SK-N-SH (cell line): ENCODE data around the gene XKR7. TPM values are rescaled to one million over a fixed set of nuclear protein-coding genes. Genes with fewer than 3 reads are reported as not detected.

Experiments
- CTCF ChIA-PET: fragments of 300-600, 350-600 bp; formaldehyde crosslinking; extraction: SDS; loops from one replicate; lab custom pipeline; 2021; lab: Yijun Ruan, JAX
- POLR2A ChIA-PET: fragments of 350-600 bp; sonication (Branson Sonifier 250); formaldehyde crosslinking; extraction: SDS; loops from one replicate; lab custom pipeline; 2020; ENCODE audit warnings: antibody characterized with exemption, inconsistent platforms; lab: Yijun Ruan, JAX
- DNase-seq: peaks from one replicate; pipeline ENCODE4 v3.0.0; 2012
- H2AFZ ChIP-seq: fragments of 200-600 bp; sonication (generic); 2 replicates; pipeline ENCODE4 v1.8.1; 2016; ENCODE audit warnings: antibody characterized with exemption, mild to moderate bottlenecking, low read depth
- H3F3A ChIP-seq: fragments of 200-600 bp; sonication (generic); replicated peaks from 2 replicates; pipeline ENCODE3; 2016; ENCODE audit warnings: antibody characterized with exemption, mild to moderate bottlenecking; ENCODE audit not compliant: insufficient read depth
- H3K27ac ChIP-seq, 2 experiments: fragments of 200-500 bp in 1 of 2; fragments of 200-600 bp in 1 of 2; sonication (Bioruptor generic) in 1 of 2; sonication (generic), shearing (Covaris generic) in 1 of 2; 2 replicates each; pipeline versions ENCODE4 v1.5.1 to v1.6.1; 2014 to 2016; ENCODE audit warnings: low read depth in 2 of 2, inconsistent platforms in 1 of 2, low read length in 1 of 2, mild to moderate bottlenecking in 1 of 2, mixed read lengths in 1 of 2
- H3K27me3 ChIP-seq: fragments of 200-600 bp; sonication (generic), shearing (Covaris generic); 2 replicates; pipeline ENCODE4 v1.6.1; 2016; ENCODE audit warnings: mixed run types; ENCODE audit not compliant: insufficient read depth
- H3K36me3 ChIP-seq, 2 experiments: fragments of 200-500 bp in 1 of 2; fragments of 200-600 bp in 1 of 2; sonication (Bioruptor generic) in 1 of 2; sonication (generic) in 1 of 2; replicated peaks in 1 of 2; 2 replicates each; pipeline versions ENCODE3 to v1.5.1; 2014 to 2016; ENCODE audit warnings: low read length in 1 of 2, mild to moderate bottlenecking in 1 of 2; ENCODE audit not compliant: insufficient read depth in 2 of 2, control insufficient read depth in 1 of 2
- H3K4me1 ChIP-seq, 2 experiments: fragments of 200-500 bp in 1 of 2; fragments of 200-600 bp in 1 of 2; sonication (Bioruptor generic) in 1 of 2; sonication (generic), shearing (Covaris generic) in 1 of 2; 2 replicates each; pipeline versions ENCODE4 v1.5.1 to v1.6.1; 2014 to 2016; ENCODE audit warnings: low read depth in 1 of 2, low read length in 1 of 2, mixed run types in 1 of 2; ENCODE audit not compliant: insufficient read depth in 2 of 2, control insufficient read depth in 1 of 2
- H3K4me2 ChIP-seq: fragments of 200-600 bp; sonication (generic), shearing (Covaris generic); 2 replicates; pipeline ENCODE4 v1.6.1; 2017; ENCODE audit warnings: mixed run types
- H3K4me3 ChIP-seq, 2 experiments: fragments of 200-500 bp in 1 of 2; fragments of 200-600 bp in 1 of 2; sonication (Bioruptor generic) in 1 of 2; sonication (generic), shearing (Covaris generic) in 1 of 2; 2 replicates each; pipeline versions ENCODE4 v1.5.1 to v1.8.1; 2014 to 2016; ENCODE audit warnings: low read depth in 2 of 2, inconsistent platforms in 1 of 2, low read length in 1 of 2, mild to moderate bottlenecking in 1 of 2, mixed read lengths in 1 of 2, moderate library complexity in 1 of 2
- H3K79me2 ChIP-seq: fragments of 200-600 bp; sonication (generic); 2 replicates; pipeline ENCODE4 v1.8.1; 2017; ENCODE audit warnings: mild to moderate bottlenecking; ENCODE audit not compliant: insufficient read depth
- H3K9ac ChIP-seq: fragments of 200-600 bp; sonication (generic); 2 replicates; pipeline ENCODE4 v1.6.1; 2017; ENCODE audit warnings: mixed run types
- H3K9me2 ChIP-seq: fragments of 200-600 bp; sonication (generic); 2 replicates; pipeline ENCODE4 v1.6.1; 2017; ENCODE audit warnings: mixed run types
- H3K9me3 ChIP-seq: fragments of 200-600 bp; sonication (generic); 2 replicates; pipeline ENCODE4 v1.6.1; 2017; ENCODE audit warnings: mixed run types, mild to moderate bottlenecking, moderate library complexity
- H4K20me1 ChIP-seq: fragments of 200-600 bp; sonication (generic); 2 replicates; pipeline ENCODE4 v1.6.1; 2017; ENCODE audit warnings: mild to moderate bottlenecking, mixed run types; ENCODE audit not compliant: insufficient read depth
- CHD2 ChIP-seq: fragments of 150-350 bp; IDR thresholded peaks from 2 replicates; pipeline ENCODE4 v1.6.1; 2018; ENCODE audit warnings: low read length; ENCODE audit not compliant: partially characterized antibody
- ELF1 ChIP-seq: IDR thresholded peaks from 2 replicates; pipeline ENCODE4 v1.4.0; 2012
- EZH2phosphoT487 ChIP-seq: fragments of 200-600 bp; sonication (generic); IDR thresholded peaks from 2 replicates; pipeline ENCODE4 v1.6.1; 2017; ENCODE audit warnings: low read depth, mixed run types, mild to moderate bottlenecking, antibody characterized with exemption, moderate library complexity, borderline replicate concordance
- FOSL2 ChIP-seq: IDR thresholded peaks from 2 replicates; pipeline ENCODE4 v1.4.0; 2012; ENCODE audit warnings: low read depth, mild to moderate bottlenecking, moderate library complexity, borderline replicate concordance
- FOXJ3 ChIP-seq: sonication (generic); formaldehyde crosslinking; IDR thresholded peaks from 2 replicates; pipeline ENCODE4 v1.5.1; 2020; ENCODE audit warnings: mild to moderate bottlenecking, missing genetic modification reagents
- FOXM1 ChIP-seq: IDR thresholded peaks from 2 replicates; pipeline ENCODE4 v1.4.0; 2012; ENCODE audit warnings: low read depth, mild to moderate bottlenecking
- GABPA ChIP-seq: IDR thresholded peaks from 2 replicates; pipeline ENCODE4 v1.4.0; 2012; ENCODE audit warnings: low read depth, mild to moderate bottlenecking
- IRF3 ChIP-seq: fragments of 150-350 bp; IDR thresholded peaks from 2 replicates; pipeline ENCODE4 v1.6.1; 2016; ENCODE audit warnings: mild to moderate bottlenecking, low read depth, low read length
- JUND ChIP-seq: IDR thresholded peaks from 2 replicates; pipeline ENCODE4 v1.4.0; 2012
- MEF2A ChIP-seq: IDR thresholded peaks from 2 replicates; pipeline ENCODE4 v1.4.0; 2012; ENCODE audit warnings: low read depth, borderline replicate concordance
- MXI1 ChIP-seq: IDR thresholded peaks from 2 replicates; pipeline ENCODE4 v1.6.1; 2012; ENCODE audit warnings: mild to moderate bottlenecking, low read depth, low read length, improper control_type of control experiment
- NRF1 ChIP-seq: IDR thresholded peaks from 2 replicates; pipeline ENCODE4 v1.6.1; 2012; ENCODE audit warnings: low read depth, mild to moderate bottlenecking, low read length
- PBX3 ChIP-seq: IDR thresholded peaks from 2 replicates; pipeline ENCODE4; 2012
- POLR2AphosphoS5 ChIP-seq: IDR thresholded peaks from 2 replicates; pipeline ENCODE4 v1.6.1; 2012; ENCODE audit warnings: low read depth, low read length
- RAD21 ChIP-seq: IDR thresholded peaks from 2 replicates; pipeline ENCODE4 v1.6.1; 2012; ENCODE audit warnings: mild to moderate bottlenecking, low read length
- RCOR1 ChIP-seq: fragments of 150-350 bp; IDR thresholded peaks from 2 replicates; pipeline ENCODE4 v1.6.1; 2017; ENCODE audit warnings: antibody characterized with exemption, low read length
- RXRA ChIP-seq: IDR thresholded peaks from 2 replicates; pipeline ENCODE4 v1.4.0; 2012; ENCODE audit warnings: low read depth, mild to moderate bottlenecking, borderline replicate concordance
- TCF12 ChIP-seq: IDR thresholded peaks from 2 replicates; pipeline ENCODE4 v1.4.0; 2012
- TEAD4 ChIP-seq: IDR thresholded peaks from 2 replicates; pipeline ENCODE4 v1.4.0; 2012; ENCODE audit warnings: mild to moderate bottlenecking, borderline replicate concordance; ENCODE audit not compliant: insufficient read depth
- USF2 ChIP-seq: fragments of 150-350 bp; IDR thresholded peaks from 2 replicates; pipeline ENCODE4 v1.6.1; 2017; ENCODE audit warnings: antibody characterized with exemption, low read length, low read depth, borderline replicate concordance
- YY1 ChIP-seq: IDR thresholded peaks from 2 replicates; pipeline ENCODE4 v1.4.0; 2012; ENCODE audit warnings: low read depth, mild to moderate bottlenecking
- ZBTB33 ChIP-seq: IDR thresholded peaks from 2 replicates; pipeline ENCODE4 v1.4.0; 2012; ENCODE audit warnings: low read depth, borderline replicate concordance
- whole genome bisulfite sequencing: methylation state at CpG from one replicate; pipeline ENCODE4 v1.1.6; 2017; ENCODE audit warnings: low lambda C conversion rate; 5-methylcytosine and 5-hydroxymethylcytosine counted together
- polyA plus RNA-seq, 3 experiments: library from polyadenylated mRNA; depleted of rRNA; stranded (reverse); fragments of >200 nt; gene quantifications; 2 replicates each; pipeline ENCODE4 v1.2.3, GENCODE V29; 2012
- TF ChIP-seq, protein P1 (sequence below): IDR thresholded peaks from 2 replicates; pipeline ENCODE4 v1.4.0; 2012; ENCODE audit warnings: low read depth, borderline replicate concordance

XKR7 gene
- polyA plus RNA-seq, 1 of the 3 experiments (the other 2 are of a cell fraction), result 0.02 TPM

DNA sequence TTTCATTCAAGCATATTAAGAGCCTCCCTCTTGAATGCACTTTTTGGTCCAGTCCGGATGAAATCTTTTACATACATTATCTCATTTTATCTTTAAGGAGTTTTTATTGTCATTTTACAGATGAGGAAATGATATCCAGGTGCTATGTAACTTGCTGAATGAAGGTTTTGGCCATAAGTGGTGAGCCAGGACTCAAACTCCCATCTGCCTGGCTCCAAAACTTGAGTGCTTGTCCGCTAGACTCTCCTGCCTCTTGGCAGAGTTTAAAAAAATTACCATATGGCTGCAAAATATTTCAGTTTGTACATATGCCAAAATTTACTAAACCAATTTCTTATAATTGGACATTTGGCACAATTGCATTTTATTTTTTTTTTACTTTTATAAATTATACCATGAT, 28.3 kb upstream of the XKR7 start:
- ChIA-PET CTCF (interaction anchor here (1.0 to 1.4 kb wide), 3 partner anchors 12 to 116 kb away, joined by 3 read pairs; partner anchors contain the start of gene PDRG1), POLR2A (no interaction called here)
- Histone ChIP-seq H3K9ac (no peak overlapping the region), H3K9me3 (no peaks in the 10 kb centered on the region), H3K4me2 (no peak overlapping the region), H4K20me1 (no peaks in the 10 kb centered on the region), H3F3A (no peaks in the 10 kb centered on the region), H2AFZ (no peak overlapping the region), H3K4me1 (no peaks in the 10 kb centered on the region), H3K9me2 (no peaks in the 10 kb centered on the region), H3K79me2 (no peaks in the 10 kb centered on the region), H3K4me3 (no peak overlapping the region), H3K27me3 (no peaks in the 10 kb centered on the region), H3K27ac (no peak overlapping the region), H3K36me3 (peaks cover 0 to 4% of the 10 kb centered on the region in 2 experiments)
- 85% methylated on average over 2 of the region's 2 CpGs for WGBS
- no peak for DNase-seq
- TF ChIP-seq TCF12 (no peak), PBX3 (no peak), GABPA (no peak), FOXJ3 (CRISPR knock-in tag) (no peak), MXI1 (no peak), POLR2AphosphoS5 (no peak), FOXM1 (no peak), CHD2 (no peak), EZH2phosphoT487 (no peak), TEAD4 (no peak), YY1 (no peak)
- TF ChIP-seq, protein P1, sequence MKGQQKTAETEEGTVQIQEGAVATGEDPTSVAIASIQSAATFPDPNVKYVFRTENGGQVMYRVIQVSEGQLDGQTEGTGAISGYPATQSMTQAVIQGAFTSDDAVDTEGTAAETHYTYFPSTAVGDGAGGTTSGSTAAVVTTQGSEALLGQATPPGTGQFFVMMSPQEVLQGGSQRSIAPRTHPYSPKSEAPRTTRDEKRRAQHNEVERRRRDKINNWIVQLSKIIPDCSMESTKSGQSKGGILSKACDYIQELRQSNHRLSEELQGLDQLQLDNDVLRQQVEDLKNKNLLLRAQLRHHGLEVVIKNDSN, result no peak

DNA sequence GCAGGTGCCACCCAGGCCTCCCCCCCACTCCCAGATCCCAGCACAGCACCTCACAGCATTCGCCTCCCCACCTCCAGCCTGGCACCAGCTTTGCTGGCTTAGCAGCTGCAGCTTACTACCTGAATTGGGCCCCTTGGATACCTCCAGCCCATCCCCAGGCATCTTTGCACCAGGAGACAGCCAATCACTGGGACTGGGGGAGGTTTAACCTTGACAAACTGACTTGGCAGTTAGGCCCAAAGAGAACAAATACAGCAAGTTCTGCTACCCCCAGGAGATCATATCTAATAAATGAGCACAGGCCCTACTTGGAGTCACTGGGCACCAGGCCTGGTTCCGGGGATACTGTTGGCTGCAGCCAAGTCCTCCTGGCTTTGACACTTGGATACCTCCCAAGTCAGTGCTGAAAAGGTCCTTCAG, 24.9 kb upstream of the XKR7 start:
- Histone ChIP-seq H3F3A (no peaks in the 10 kb centered on the region), H3K9ac (no peak overlapping the region), H2AFZ (no peak overlapping the region), H4K20me1 (no peaks in the 10 kb centered on the region), H3K27me3 (no peaks in the 10 kb centered on the region), H3K9me2 (no peaks in the 10 kb centered on the region), H3K4me3 (no peak overlapping the region), H3K36me3 (peaks cover 3 to 34% of the 10 kb centered on the region in 2 experiments), H3K79me2 (0 out of 2 replicates have a peak, but pooled peaks cover 3% of the 10 kb centered on the region), H3K27ac (no peak overlapping the region), H3K9me3 (no peaks in the 10 kb centered on the region), H3K4me1 (no peaks in the 10 kb centered on the region), H3K4me2 (no peak overlapping the region)
- ChIA-PET POLR2A (no interaction called here), CTCF (interaction anchor here (0.8 to 3.8 kb wide), 6 partner anchors 9 to 120 kb away, joined by 3 to 27 read pairs (median 6); partner anchors contain the start of gene PDRG1)
- WGBS, result 100% methylated on average over 2 of the region's 2 CpGs
- DNase-seq, result no peak
- TF ChIP-seq RAD21 (no peak), GABPA (no peak), ELF1 (no peak), RCOR1 (no peak), TCF12 (no peak), RXRA (no peak), YY1 (no peak), USF2 (no peak), NRF1 (no peak), FOXM1 (no peak), FOXJ3 (CRISPR knock-in tag) (no peak), EZH2phosphoT487 (no peak), JUND (no peak), MEF2A (no peak), IRF3 (no peak), FOSL2 (no peak), ZBTB33 (no peak)
- TF ChIP-seq, protein P1, result no peak
